GM15510 (cell line): Measurements from ENCODE around the gene IPPK.

ENCODE experiments used
- POLR2A ChIP-seq: IDR thresholded peaks from 3 replicates; pipeline ENCODE4 v1.6.1; 2011; ENCODE audit warnings: borderline replicate concordance; ENCODE audit not compliant: insufficient read length; ENCODE audit errors: extremely low read depth

IPPK gene, protein sequence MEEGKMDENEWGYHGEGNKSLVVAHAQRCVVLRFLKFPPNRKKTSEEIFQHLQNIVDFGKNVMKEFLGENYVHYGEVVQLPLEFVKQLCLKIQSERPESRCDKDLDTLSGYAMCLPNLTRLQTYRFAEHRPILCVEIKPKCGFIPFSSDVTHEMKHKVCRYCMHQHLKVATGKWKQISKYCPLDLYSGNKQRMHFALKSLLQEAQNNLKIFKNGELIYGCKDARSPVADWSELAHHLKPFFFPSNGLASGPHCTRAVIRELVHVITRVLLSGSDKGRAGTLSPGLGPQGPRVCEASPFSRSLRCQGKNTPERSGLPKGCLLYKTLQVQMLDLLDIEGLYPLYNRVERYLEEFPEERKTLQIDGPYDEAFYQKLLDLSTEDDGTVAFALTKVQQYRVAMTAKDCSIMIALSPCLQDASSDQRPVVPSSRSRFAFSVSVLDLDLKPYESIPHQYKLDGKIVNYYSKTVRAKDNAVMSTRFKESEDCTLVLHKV

DNA sequence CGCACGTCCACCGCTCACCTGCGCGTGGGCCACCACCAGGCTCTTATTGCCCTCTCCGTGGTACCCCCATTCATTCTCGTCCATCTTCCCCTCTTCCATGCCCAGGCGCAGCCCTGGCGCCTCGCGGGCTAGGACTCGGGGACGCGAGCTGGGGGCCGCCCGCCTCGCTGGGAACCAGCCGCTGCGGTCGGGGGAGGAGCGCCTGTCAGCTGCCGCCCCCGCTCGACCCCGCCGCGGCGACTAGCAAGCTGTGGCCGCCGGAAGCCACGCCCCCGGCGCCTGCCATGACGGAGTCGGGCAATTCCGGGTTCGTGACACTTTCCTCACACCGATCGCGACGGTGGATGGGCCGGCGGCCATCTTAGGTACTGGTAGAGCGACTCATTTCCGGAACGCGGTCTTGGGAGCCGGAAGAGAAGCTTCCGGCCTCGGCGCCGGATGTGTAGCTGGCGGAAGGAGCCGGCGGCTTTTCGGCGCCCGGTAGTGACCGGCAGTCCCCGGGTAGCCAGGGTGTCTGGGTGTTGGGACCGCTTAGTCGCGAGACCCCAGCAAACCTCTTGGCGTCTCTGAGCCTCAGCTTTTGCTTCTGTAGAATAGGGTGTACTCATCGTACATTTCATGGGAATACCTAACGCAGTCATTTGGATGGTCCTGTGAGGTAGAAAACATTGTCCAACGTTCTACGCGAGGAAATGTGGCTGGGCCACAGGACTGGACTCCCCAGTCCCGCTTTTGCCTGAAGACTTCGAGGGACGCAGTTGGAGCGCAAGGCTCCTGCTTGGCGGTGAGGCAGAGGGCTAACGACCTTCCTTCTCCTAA lies at the start of gene IPPK:
TSS of gene IPPK (minus strand) at position 242 of the 819 bp plus-strand sequence. CDS start at position 99, 143 bp downstream.
- TF ChIP-seq POLR2A: peak; percentile 94

DNA sequence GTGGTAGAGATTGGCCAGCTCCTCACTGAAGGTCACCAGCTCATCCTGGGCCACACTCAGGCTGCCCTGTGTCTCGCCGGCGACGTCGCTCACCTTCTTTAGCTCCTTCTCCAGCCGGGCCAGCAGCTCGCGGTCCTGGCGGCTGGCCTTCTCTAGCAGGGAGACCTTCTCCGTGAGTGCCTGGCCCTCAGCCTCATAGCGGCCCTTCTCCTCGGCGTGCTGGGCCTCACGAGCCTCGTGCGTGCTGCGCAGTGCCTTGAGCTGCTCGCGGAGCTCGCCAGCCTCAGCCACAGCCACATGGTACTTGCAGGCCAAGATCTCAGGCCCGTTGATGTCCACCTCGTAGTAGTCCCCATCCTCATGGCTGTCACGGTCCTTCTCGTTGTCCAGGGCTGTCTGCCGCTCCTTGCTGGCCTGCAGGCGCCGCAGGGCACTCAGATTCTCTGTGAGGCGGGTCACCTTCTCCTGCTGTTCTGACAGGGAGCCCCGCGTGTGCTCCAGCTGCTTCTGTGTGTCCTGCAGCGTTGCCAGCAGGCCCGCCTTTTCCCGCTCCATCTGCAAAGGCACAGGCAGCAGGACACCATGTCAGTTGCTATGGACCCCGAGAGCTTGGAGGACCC lies 49.2 kb upstream of the IPPK start:
- TF ChIP-seq POLR2A: no peak

GRCh38 chr9:92718086-92719001 lies 48.4 kb upstream of the IPPK start:
- TF ChIP-seq POLR2A: no peak

GRCh38 chr9:92717201-92718085 lies 47.5 kb upstream of the IPPK start:
- no peak for TF ChIP-seq POLR2A

DNA sequence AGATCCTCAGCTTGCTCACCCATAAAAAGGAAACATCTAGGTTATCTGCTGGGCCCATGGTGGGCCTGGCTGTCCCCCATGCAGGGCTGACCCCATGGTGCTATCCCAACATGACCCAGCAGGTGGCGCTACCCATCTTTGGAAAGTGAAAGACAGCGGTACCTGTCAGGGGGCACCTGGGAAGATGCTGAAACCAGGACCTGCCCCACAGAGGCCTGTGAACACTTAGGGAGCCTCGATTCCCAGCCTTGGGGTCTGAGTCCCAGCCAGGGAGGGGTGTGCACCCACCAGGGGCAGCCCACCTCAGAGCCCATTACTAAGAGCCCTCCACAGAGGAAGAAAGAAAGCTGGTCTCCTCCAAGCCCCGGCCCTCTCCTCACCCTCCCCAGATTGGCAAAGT lies 46.6 kb upstream of the IPPK start:
- no peak for TF ChIP-seq POLR2A

DNA sequence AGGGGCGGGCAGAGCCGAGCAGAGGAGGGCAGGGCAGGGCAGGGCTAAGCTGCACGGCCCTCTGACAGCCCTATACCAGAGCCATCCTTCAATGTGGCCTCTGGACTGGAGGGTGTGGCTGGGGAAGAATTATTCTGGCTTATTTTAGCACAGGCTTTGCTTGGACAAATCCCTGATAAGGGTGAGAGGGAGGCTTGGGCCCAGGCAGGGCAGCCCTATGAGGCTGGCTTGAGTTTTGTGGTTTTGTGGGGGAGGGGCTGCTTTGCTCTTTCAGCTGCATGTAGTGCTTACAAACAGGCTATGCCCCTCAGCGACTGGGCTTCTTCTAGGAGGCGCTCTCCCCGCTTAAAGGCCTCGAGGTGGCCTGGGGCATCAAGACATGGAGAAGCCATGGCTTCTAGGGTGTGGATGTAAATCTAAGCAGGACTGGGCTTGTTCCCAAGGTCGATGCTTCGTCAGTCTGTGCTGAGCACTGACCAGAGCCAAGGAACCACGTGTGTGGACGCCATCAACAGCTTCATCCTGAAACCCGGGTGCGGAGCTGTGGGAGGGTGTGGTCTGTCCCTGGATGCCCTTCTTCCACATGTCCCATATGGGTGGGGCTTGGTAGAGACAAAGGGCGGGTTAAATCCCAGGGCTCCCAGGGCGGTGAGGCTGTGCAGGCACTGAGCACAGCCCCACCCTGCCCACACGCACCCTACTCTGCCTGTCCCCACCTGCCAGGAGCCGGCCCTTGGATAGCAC lies 45.7 kb upstream of the IPPK start:
- no peak for TF ChIP-seq POLR2A

- TF ChIP-seq POLR2A: no peak
Measured at GRCh38 chr9:92714787-92715487, 45.0 kb upstream of the IPPK start.

DNA sequence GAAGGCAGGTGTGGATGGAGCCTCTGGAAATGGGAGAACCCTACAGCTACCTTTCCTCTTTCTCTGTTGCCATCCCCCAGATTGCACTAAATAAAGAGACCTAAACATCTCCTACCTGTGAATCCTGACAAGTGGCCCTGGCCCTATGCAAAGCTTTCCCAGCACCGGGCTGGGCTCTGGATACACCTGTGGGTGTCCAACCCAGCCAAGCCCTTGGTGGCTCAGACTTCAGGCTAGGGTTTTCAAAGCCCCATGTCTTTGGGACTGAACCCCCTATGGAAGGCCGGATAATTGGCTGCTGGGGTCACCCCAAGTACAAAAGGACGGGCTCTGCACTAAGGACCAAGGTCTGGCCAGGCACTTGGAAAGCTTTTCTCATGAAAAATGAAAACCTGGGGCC lies 44.1 kb upstream of the IPPK start:
- TF ChIP-seq POLR2A: no peak

- no peak for TF ChIP-seq POLR2A
Measured at GRCh38 chr9:92713528-92713927, 43.6 kb upstream of the IPPK start.

DNA sequence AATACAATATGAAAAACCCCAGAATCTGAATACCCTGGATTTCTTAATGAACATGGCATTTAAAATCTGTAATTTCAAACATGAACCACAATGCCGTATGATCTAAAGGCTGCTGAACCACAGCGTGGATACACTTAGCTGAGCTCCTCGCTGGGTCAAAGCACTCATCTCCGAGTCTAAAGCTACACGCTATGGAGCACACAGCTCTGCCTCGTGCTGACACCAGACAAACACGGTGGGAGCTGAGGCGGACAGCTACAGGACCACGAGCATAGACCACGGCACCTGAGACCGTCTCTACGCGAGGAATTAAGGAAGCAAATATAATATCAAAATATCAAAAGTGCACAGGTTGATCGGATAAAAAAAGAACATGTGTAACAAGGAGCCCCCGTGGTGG lies 42.8 kb upstream of the IPPK start:
- TF ChIP-seq POLR2A: no peak

DNA sequence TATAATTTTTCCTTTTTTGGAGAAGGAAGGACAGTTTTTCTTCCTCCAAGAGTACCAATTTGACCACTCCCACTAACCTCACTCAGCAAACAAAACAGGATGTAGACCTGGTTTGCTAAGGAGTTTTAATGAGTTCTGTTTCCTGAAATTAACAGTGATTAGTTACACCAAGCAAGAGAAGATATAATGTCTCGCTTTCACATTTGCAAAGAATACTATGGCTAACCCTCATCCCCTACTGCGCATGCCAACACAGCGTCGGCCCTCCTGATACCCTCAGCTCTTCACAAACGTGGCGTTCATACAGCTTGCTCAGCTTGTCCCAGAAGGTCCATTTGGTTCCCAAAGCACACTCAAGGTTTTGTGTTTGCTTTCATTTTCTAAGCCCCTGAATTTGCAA lies 41.9 kb upstream of the IPPK start:
- TF ChIP-seq POLR2A: no peak

DNA sequence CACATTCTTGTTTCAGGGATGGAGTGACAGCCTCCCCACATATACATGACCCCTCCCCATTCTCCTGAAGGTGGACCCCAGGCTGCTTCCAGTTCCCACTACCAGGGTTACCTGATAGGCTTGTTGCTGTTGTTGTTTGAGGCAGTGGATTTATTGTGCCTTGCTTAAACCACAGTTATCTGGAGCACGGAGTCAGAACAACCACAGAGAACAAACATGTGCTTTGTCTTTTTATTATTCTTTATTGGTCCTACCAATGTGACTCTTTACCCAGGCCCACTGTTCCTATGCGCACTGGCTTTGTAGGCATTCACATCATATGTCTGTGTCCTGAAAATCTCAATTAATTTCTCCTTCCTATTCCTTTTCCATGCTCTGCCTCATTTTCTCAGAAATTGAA lies 41.2 kb upstream of the IPPK start:
- TF ChIP-seq POLR2A: no peak
